ENCODE data around the gene NFKBIA. TPM values are rescaled to one million over a fixed set of nuclear protein-coding genes. Genes with fewer than 3 reads are reported as not detected.

NFKBIA gene
- total RNA-seq, 1 experiment from 2014 or later: 99.4 TPM

DNA sequence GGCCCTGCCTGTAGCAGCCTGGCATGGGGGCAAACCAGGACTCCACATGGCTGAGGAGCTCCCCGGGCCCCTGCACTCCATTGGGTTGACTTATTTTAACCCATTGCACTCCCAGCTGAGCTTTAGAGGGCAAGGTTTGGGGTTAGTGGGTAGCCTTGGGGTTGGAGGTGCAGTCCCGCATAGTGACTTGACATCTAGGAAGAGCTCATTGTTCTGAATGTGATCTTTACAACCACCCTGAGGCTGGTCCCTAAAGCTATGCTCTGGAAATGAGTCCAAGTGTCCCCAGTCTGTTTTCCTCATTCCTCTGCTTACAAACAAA is 36.4 kb downstream of the NFKBIA start:
- intact Hi-C loops (cut with micrococcal nuclease; ENCODE audit: unreplicated experiment) (no loop called here), in situ Hi-C loops (cut with HindIII; ENCODE audit: low pct_unique_long_range_greater_than_20kb, low sequenced_read_pairs) (no loop called here)
- DNase-seq (ENCODE audit: low read depth, low spot score) (no peak), ATAC-seq (no peak)
- H3K4me3 ChIP-seq (ENCODE audit: low read depth in 2 of 2, low read length in 2 of 2): no peak overlapping the region
- H3K27me3 ChIP-seq (ENCODE audit: control insufficient read depth, insufficient read depth, low read length): no peaks in the 10 kb centered on the region
- H3K36me3 ChIP-seq (ENCODE audit: control insufficient read depth, insufficient read depth, low read length): no peaks in the 10 kb centered on the region
- CTCF ChIA-PET: interaction anchor here (0.6 kb wide), 1 partner anchor 11 kb away, joined by 11 read pairs; no protein-coding TSS in a partner anchor
- POLR2A ChIA-PET: interaction anchor here (0.6 kb wide), 1 partner anchor 7 kb away, joined by 16 read pairs; no protein-coding TSS in a partner anchor
- H3K27ac ChIP-seq (ENCODE audit: low read length): peak overlapping the region; percentile 82
- TF ChIP-seq TCF7L2 (IDR thresholded peaks at IDR 0.05; ENCODE audit: low read depth, low read length): no peak
- H3K4me1 ChIP-seq (ENCODE audit: control insufficient read depth, insufficient read depth, low read length): peaks cover 43% of the 10 kb centered on the region
- no TSS peak for BruUV-seq (replicated peaks)
- no peaks in the 10 kb centered on the region for H3K9me3 ChIP-seq (ENCODE audit: control insufficient read depth, insufficient read depth, low read depth, low read length)

GRCh38 chr14:35367056-35367372 is 37.5 kb downstream of the NFKBIA start:
- DNase-seq (ENCODE audit: low read depth, low spot score) (no peak), ATAC-seq (peak; percentile 14)
- Histone ChIP-seq H3K27ac (ENCODE audit: low read length) (peak overlapping the region; percentile 82), H3K27me3 (ENCODE audit: control insufficient read depth, insufficient read depth, low read length) (no peaks in the 10 kb centered on the region), H3K9me3 (ENCODE audit: control insufficient read depth, insufficient read depth, low read depth, low read length) (no peaks in the 10 kb centered on the region), H3K4me3 (ENCODE audit: low read depth in 2 of 2, low read length in 2 of 2) (no peak overlapping the region), H3K4me1 (ENCODE audit: control insufficient read depth, insufficient read depth, low read length) (peaks cover 50% of the 10 kb centered on the region), H3K36me3 (ENCODE audit: control insufficient read depth, insufficient read depth, low read length) (no peaks in the 10 kb centered on the region)
- POLR2A ChIA-PET: no interaction called here
- CTCF ChIA-PET: no interaction called here
- in situ Hi-C loops (cut with HindIII; ENCODE audit: low pct_unique_long_range_greater_than_20kb, low sequenced_read_pairs) (no loop called here), intact Hi-C loops (cut with micrococcal nuclease; ENCODE audit: unreplicated experiment) (no loop called here)
- TF ChIP-seq, protein P1, sequence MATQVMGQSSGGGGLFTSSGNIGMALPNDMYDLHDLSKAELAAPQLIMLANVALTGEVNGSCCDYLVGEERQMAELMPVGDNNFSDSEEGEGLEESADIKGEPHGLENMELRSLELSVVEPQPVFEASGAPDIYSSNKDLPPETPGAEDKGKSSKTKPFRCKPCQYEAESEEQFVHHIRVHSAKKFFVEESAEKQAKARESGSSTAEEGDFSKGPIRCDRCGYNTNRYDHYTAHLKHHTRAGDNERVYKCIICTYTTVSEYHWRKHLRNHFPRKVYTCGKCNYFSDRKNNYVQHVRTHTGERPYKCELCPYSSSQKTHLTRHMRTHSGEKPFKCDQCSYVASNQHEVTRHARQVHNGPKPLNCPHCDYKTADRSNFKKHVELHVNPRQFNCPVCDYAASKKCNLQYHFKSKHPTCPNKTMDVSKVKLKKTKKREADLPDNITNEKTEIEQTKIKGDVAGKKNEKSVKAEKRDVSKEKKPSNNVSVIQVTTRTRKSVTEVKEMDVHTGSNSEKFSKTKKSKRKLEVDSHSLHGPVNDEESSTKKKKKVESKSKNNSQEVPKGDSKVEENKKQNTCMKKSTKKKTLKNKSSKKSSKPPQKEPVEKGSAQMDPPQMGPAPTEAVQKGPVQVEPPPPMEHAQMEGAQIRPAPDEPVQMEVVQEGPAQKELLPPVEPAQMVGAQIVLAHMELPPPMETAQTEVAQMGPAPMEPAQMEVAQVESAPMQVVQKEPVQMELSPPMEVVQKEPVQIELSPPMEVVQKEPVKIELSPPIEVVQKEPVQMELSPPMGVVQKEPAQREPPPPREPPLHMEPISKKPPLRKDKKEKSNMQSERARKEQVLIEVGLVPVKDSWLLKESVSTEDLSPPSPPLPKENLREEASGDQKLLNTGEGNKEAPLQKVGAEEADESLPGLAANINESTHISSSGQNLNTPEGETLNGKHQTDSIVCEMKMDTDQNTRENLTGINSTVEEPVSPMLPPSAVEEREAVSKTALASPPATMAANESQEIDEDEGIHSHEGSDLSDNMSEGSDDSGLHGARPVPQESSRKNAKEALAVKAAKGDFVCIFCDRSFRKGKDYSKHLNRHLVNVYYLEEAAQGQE (IDR thresholded peaks at IDR 0.05; ENCODE audit: insufficient read depth in 1 of 2, low read depth in 2 of 2, low read length in 1 of 2): no peak
- TF ChIP-seq TCF7L2 (IDR thresholded peaks at IDR 0.05; ENCODE audit: low read depth, low read length) (no peak), SIN3A (IDR thresholded peaks at IDR 0.05; ENCODE audit: borderline replicate concordance, insufficient read depth, low read depth, low read length) (no peak)
- no TSS peak for BruUV-seq (replicated peaks)

DNA sequence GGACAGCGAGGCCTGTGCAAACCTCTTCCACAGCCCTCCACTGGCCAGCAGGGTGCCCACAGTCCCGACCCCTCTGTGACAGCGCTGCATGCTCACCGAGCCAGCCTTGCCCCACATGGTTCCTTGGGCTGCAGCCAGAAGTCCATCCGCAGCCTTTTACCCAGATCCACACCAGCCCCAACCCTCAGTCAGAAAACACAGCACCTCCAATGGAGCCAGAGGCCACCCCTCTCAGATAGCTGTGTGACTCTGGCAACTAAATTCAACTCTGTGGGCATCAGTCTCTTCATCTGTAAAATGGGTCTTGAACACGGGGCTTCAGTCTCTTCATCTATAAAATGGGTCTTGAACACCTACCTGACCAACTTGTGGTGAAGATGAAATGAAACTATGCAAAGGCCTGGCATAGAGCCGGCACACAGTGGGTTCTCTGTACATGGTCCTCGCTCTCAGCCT is 38.0 kb downstream of the NFKBIA start:
- H3K27me3 ChIP-seq (ENCODE audit: control insufficient read depth, insufficient read depth, low read length): no peaks in the 10 kb centered on the region
- ATAC-seq (no peak), DNase-seq (ENCODE audit: low read depth, low spot score) (no peak)
- POLR2A ChIA-PET: interaction anchor here (0.5 kb wide), 1 partner anchor 63 kb away, joined by 3 read pairs; no protein-coding TSS in a partner anchor
- CTCF ChIA-PET: no interaction called here
- H3K9me3 ChIP-seq (ENCODE audit: control insufficient read depth, insufficient read depth, low read depth, low read length): no peaks in the 10 kb centered on the region
- in situ Hi-C loops (cut with HindIII; ENCODE audit: low pct_unique_long_range_greater_than_20kb, low sequenced_read_pairs): no loop called here
- H3K27ac ChIP-seq (ENCODE audit: low read length): peak overlapping the region; percentile 82
- no peaks in the 10 kb centered on the region for H3K36me3 ChIP-seq (ENCODE audit: control insufficient read depth, insufficient read depth, low read length)
- intact Hi-C loops (cut with micrococcal nuclease; ENCODE audit: unreplicated experiment): no loop called here
- H3K4me1 ChIP-seq (ENCODE audit: control insufficient read depth, insufficient read depth, low read length): peaks cover 50% of the 10 kb centered on the region
- H3K4me3 ChIP-seq (ENCODE audit: low read depth in 2 of 2, low read length in 2 of 2): no peak overlapping the region
- TF ChIP-seq TCF7L2 (IDR thresholded peaks at IDR 0.05; ENCODE audit: low read depth, low read length) (no peak), SIN3A (IDR thresholded peaks at IDR 0.05; ENCODE audit: borderline replicate concordance, insufficient read depth, low read depth, low read length) (no peak), POLR2AphosphoS5 (IDR thresholded peaks at IDR 0.05; ENCODE audit: low read depth, low read length) (no peak), CTCF (IDR thresholded peaks at IDR 0.05) (no peak)
- TF ChIP-seq, protein P1 (IDR thresholded peaks at IDR 0.05; ENCODE audit: insufficient read depth in 1 of 2, low read depth in 2 of 2, low read length in 1 of 2): no peak
- BruUV-seq (replicated peaks): no TSS peak

Data from Panc1 (cell line).